Spleen (tissue), 13 donors: ENCODE data around the gene ATXN7L3. TPM values are rescaled to one million over a fixed set of nuclear protein-coding genes. Genes with fewer than 3 reads are reported as not detected.
A peak's percentile ranks its signal among the peaks of the same experiment; 100 is the strongest.

Experiments
- DNase-seq: peaks from one replicate; pipeline ENCODE4 v3.0.0-alpha.2; 2020
- H3K27ac ChIP-seq, 8 donors: fragments of 200-600 bp; sonication (generic) in 7 of 8; 1 replicate in 4 of 8; 2 replicates in 4 of 8; pipeline versions ENCODE4 v1.5.0 to v1.8.0; 2016 to 2021; ENCODE audit warnings: inconsistent platforms in 4 of 8, mild to moderate bottlenecking in 4 of 8, moderate library complexity in 1 of 8
- H3K27me3 ChIP-seq, 7 donors: fragments of 200-600 bp; sonication (generic) in 6 of 7; replicated peaks in 1 of 7; 1 replicate in 4 of 7; 2 replicates in 3 of 7; pipeline versions ENCODE4 v1.5.0 to v1.8.0; 2016 to 2021; ENCODE audit warnings: inconsistent platforms in 3 of 7, mild to moderate bottlenecking in 1 of 7
- H3K36me3 ChIP-seq, 6 donors: fragments of 200-600 bp; sonication (generic) in 5 of 6; 1 replicate in 4 of 6; 2 replicates in 2 of 6; pipeline versions ENCODE4 v1.5.0 to v1.8.0; 2016 to 2021; ENCODE audit warnings: inconsistent platforms in 2 of 6
- H3K4me1 ChIP-seq, 6 donors: fragments of 200-600 bp; sonication (generic) in 5 of 6; 1 replicate in 3 of 6; 2 replicates in 3 of 6; pipeline versions ENCODE4 v1.5.0 to v1.8.0; 2016 to 2021; ENCODE audit warnings: inconsistent platforms in 3 of 6
- H3K4me3 ChIP-seq, 8 donors: fragments of 200-600 bp; sonication (generic) in 7 of 8; 1 replicate in 4 of 8; 2 replicates in 4 of 8; pipeline versions ENCODE4 v1.5.0 to v1.8.0; 2016 to 2021; ENCODE audit warnings: inconsistent platforms in 4 of 8, mild to moderate bottlenecking in 4 of 8, moderate library complexity in 2 of 8
- H3K9me3 ChIP-seq, 8 donors: fragments of 200-600 bp; sonication (generic) in 7 of 8; 1 replicate in 4 of 8; 2 replicates in 4 of 8; pipeline versions ENCODE4 v1.5.0 to v1.8.0; 2016 to 2021; ENCODE audit warnings: inconsistent platforms in 4 of 8
- POLR2A ChIP-seq, 3 donors: fragments of 450-650 bp; IDR thresholded peaks; one replicate each; pipeline ENCODE4 v1.5.1; 2017; ENCODE audit warnings: antibody characterized with exemption in 3 of 3, mild to moderate bottlenecking in 1 of 3
- POLR2AphosphoS5 ChIP-seq, 3 donors: sonication (generic); formaldehyde crosslinking; IDR thresholded peaks; one replicate each; pipeline ENCODE4 v1.5.1; 2017; ENCODE audit warnings: antibody characterized with exemption in 3 of 3
- WGBS, 5 donors: extraction: QIAGEN DNeasy Blood & Tissue Kit in 3 of 5; methylation state at CpG; one replicate each; pipeline versions ENCODE4 v1.1.5 to v1.1.7; 2013 to 2018; 5-methylcytosine and 5-hydroxymethylcytosine counted together
- intact Hi-C: fragments of 100-400 bp; cut with DNase I; formaldehyde crosslinking; loops from one replicate; pipeline ENCODE4 v1.15.0; 2023; ENCODE audit warnings: low total_unique reads
- long read RNA-seq, 2 donors: transcript quantifications; one replicate each; lab custom pipeline, GENCODE V29; 2026
- polyA plus RNA-seq, 3 donors: library from polyadenylated mRNA; stranded (reverse); fragments of 200-250 nt; gene quantifications; one replicate each; pipeline ENCODE4 v1.2.1, GENCODE V29; 2013
- total RNA-seq, 7 donors: library from RNA; depleted of rRNA in 3 of 7; stranded (reverse); fragments of >200 nt in 3 of 7; fragmentation: NEBNext Ultra II Directional in 4 of 7; extraction: Animal tissue kit (Norgen Biotek cat#: 25700) in 4 of 7; gene quantifications; one replicate each; pipeline versions ENCODE4 v1.1.0 to v1.2.1, GENCODE V29; 2016 to 2021
- TF ChIP-seq, protein P1 (sequence below), 11 experiments: fragments of 200-600 bp in 7 of 11; fragments of 450-650 bp in 4 of 11; sonication (generic) in 4 of 11; IDR thresholded peaks in 8 of 11; conservative IDR thresholded peaks in 3 of 11; 1 replicate in 7 of 11; 2 replicates in 4 of 11; pipeline versions ENCODE4 v1.4.0 to v1.8.0; 2016 to 2021; ENCODE audit warnings: antibody characterized with exemption in 11 of 11, inconsistent platforms in 4 of 11, mild to moderate bottlenecking in 1 of 11
- donor health status: healthy with polysubstance abuse.
- donor health status: DM: no; HTN: no; CAD: no; lungs with moderate emphysema.
- donor health status: DM: no; HTN: no; CAD: no.
- donor health status: Bipolar disorder and iron deficiency.
- donor health status: healthy.
- donor health status: DM: no; HTN: no; CAD: no.
- donor health status: DM: yes; HTN: yes; CAD: no.

ATXN7L3 gene
- 10 to 100 TPM; 51.3 to 96.2 (median 68.4) TPM for total RNA-seq
- 10 to 100 TPM; 25.2 to 55.5 (median 27.2) TPM for polyA plus RNA-seq
- long read RNA-seq, donor 1, partial matches to known transcripts = 0 of 1 reads
- long read RNA-seq, donor 1, other reads (novel, unspliced or antisense) = 0 of 1 reads
- long read RNA-seq, donor 2, transcript ATXN7L3-205 (13 exons, 1,341 nt) = major isoform, 5 of 6 reads
- long read RNA-seq, donor 2, partial matches to known transcripts = 0 of 6 reads
- long read RNA-seq, donor 2, other reads (novel, unspliced or antisense) = 0 of 6 reads

DNA sequence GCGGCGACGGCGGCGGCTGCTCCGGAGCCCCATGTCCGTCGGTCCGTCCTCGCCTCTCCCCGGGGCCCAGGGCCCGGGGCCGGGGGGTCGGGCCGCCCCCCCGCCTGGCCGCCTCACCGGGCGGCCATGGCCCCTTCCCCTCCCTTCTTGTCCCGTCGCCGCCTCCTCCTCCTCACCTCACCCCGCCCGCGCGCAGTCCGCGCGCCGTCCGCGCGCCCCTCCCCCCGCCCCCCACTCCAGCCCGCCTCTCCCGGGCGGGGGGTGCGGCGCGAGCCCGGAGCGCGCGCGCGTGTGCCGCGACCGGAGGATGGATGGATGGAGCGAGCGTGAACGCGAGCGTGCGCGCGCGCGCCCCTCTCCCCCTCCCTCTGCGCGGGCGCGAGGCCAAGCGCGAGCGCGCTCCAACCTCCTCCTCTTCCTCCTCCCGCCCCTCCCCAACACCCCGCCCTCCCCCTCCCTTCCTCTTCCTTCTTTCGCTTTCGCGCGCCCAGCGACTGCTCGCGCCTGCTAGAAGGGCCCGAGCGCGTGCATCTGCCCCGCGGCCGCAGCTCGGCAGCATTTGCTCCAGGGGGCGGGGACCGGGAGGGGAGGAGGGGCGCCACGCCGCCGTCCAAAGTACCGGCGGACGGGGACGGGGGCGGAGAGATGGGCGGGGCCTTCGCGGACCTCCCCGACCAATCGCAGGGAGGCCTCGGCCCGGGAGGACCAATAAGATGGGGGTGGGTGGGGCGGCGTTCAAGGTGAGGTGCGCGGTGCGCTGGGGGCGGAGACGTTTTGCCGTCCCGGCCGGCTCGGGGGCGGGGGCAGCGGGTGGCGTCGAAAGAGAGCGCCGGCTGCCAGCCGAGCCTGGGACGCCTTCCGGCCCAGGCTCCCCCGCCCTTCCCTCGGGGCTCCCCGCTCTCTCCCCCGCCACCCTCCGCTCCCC is at the start of gene ATXN7L3:
TSS of gene ATXN7L3 (minus strand) at position 332 of the 925 bp plus-strand sequence. CDS start 1,814 bp downstream, outside the sequence.
- WGBS, 5 donors = 0 to 1% (median 0%) methylated on average over 11 to 124 of the region's 126 CpGs
- Histone ChIP-seq H3K36me3 (peaks cover 0 to 31% (median 26%) of the 10 kb centered on the region in 6 donors), H3K4me1 (peaks cover 12 to 74% (median 44%) of the 10 kb centered on the region in 6 donors), H3K27me3 (no peaks in the 10 kb centered on the region), H3K27ac (peak within 1 kb of the TSS; percentile 95 to 100 (median 98)), H3K9me3 (no peaks in the 10 kb centered on the region), H3K4me3 (peak within 1 kb of the TSS; percentile 63 to 96 (median 72))
- intact Hi-C loops = no loop called here
- TF ChIP-seq, protein P1, sequence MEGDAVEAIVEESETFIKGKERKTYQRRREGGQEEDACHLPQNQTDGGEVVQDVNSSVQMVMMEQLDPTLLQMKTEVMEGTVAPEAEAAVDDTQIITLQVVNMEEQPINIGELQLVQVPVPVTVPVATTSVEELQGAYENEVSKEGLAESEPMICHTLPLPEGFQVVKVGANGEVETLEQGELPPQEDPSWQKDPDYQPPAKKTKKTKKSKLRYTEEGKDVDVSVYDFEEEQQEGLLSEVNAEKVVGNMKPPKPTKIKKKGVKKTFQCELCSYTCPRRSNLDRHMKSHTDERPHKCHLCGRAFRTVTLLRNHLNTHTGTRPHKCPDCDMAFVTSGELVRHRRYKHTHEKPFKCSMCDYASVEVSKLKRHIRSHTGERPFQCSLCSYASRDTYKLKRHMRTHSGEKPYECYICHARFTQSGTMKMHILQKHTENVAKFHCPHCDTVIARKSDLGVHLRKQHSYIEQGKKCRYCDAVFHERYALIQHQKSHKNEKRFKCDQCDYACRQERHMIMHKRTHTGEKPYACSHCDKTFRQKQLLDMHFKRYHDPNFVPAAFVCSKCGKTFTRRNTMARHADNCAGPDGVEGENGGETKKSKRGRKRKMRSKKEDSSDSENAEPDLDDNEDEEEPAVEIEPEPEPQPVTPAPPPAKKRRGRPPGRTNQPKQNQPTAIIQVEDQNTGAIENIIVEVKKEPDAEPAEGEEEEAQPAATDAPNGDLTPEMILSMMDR (IDR thresholded peaks at IDR 0.05 in 8 of 11, conservative IDR thresholded peaks at IDR 0.05 in 3 of 11) = peak in 1 of 11 experiments; percentile 29
- TF ChIP-seq POLR2AphosphoS5 (IDR thresholded peaks at IDR 0.05) (peak; percentile 81 to 90 (median 81)), POLR2A (IDR thresholded peaks at IDR 0.05) (no peak)
- DNase-seq = peak; percentile 99

DNA sequence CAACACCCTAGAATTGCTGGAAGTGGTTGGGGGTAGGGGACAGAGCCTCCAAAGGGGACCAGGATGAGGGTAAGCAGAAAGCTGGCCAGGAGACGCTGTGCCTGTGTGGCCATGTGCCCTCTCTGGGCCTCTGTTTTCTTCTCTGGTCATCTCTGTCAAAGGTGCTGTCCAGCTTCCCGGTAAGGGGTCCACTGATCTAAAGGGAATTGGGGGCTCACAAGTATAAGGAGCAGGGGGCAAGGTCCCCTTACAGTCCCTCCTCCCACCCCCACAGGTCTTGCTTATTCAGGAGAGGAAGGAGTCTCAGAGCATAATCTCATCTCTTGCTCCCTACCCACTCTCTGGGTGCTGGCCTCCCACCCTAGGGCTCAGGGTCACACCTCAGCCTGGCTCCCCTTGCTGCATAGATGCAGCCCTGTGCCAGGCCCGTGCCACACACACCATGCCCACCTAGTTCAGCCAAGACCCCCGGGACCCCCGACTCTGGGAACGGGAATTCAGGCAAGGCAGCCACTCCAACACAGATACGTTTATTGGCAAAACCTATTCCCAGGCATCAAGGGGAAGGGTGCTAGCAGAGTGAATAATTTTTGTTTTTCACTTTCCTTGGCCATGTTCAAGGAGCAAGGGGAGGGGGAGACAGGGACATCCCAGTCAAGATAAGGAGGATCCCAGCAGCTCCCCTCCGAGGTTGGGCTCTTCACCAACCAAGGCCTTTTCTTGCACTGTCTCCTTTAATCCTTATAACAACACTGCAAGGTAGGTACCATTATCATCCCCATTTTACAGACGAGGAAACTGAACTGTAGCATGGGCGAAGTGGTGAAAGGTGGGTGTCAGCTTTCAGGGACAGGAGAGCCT is 48.4 kb upstream of the ATXN7L3 start:
- 89 to 93% (median 89%) methylated on average over 10 of the region's 10 CpGs for WGBS, 5 donors
- H3K4me3 ChIP-seq = no peak overlapping the region
- intact Hi-C loops = no loop called here
- H3K27me3 ChIP-seq = no peaks in the 10 kb centered on the region
- TF ChIP-seq POLR2AphosphoS5 (IDR thresholded peaks at IDR 0.05) = no peak
- TF ChIP-seq, protein P1 (IDR thresholded peaks at IDR 0.05 in 8 of 11, conservative IDR thresholded peaks at IDR 0.05 in 3 of 11) = no peak
- no peak for TF ChIP-seq POLR2A (IDR thresholded peaks at IDR 0.05)
- H3K4me1 ChIP-seq = peaks cover 24 to 45% (median 35%) of the 10 kb centered on the region in 6 donors
- no peak for DNase-seq
- peak overlapping the region in 2 of 8 donors; percentile 37 to 42 for H3K27ac ChIP-seq
- H3K9me3 ChIP-seq = no peaks in the 10 kb centered on the region
- no peaks in the 10 kb centered on the region for H3K36me3 ChIP-seq

DNA sequence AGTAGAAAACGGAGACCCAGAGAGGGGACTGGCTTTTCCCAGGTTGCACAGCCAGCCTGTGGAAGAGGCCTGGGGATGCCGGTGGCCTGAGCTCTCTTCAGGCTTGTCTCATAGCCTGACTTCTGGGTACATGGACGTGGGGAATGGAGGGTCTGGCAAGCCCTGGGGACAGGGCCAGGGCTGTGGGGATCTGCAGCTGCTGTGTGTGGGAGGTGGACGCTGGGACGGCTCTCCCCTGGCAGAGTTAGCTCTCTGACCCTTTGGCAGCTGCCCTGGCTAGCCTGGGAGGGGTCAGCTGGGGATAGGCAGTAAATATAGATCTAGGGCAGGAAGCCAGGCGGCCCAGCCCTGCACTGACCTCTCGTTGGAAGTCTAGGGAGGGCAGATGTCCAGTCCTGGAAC is 47.8 kb upstream of the ATXN7L3 start:
- no peak for DNase-seq
- no peaks in the 10 kb centered on the region for H3K36me3 ChIP-seq
- H3K27ac ChIP-seq = peak overlapping the region in 2 of 8 donors; percentile 37 to 42
- no peaks in the 10 kb centered on the region for H3K27me3 ChIP-seq
- 58 to 90% (median 72%) methylated on average over 7 of the region's 7 CpGs for WGBS, 5 donors
- peaks cover 24 to 46% (median 35%) of the 10 kb centered on the region in 6 donors for H3K4me1 ChIP-seq
- no peaks in the 10 kb centered on the region for H3K9me3 ChIP-seq
- intact Hi-C loops = no loop called here
- TF ChIP-seq, protein P1 (IDR thresholded peaks at IDR 0.05 in 8 of 11, conservative IDR thresholded peaks at IDR 0.05 in 3 of 11) = no peak
- peak in 2 of 3 donors; percentile 63 to 71 for TF ChIP-seq POLR2AphosphoS5 (IDR thresholded peaks at IDR 0.05)
- H3K4me3 ChIP-seq = no peak overlapping the region
